KMS-11 (cell line): ENCODE data around the gene SMG7.

Experiments used
- H2AFZ ChIP-seq: fragments of 200-600 bp; sonication (generic); 2 replicates; pipeline ENCODE4 v1.6.1; 2016; ENCODE audit warnings: antibody characterized with exemption, mixed run types, low read depth
- H3K27ac ChIP-seq: fragments of 200-600 bp; sonication (generic); 2 replicates; pipeline ENCODE4 v1.6.1; 2016; ENCODE audit warnings: mild to moderate bottlenecking, mixed run types
- H3K27me3 ChIP-seq: fragments of 200-600 bp; sonication (generic); 2 replicates; pipeline ENCODE4 v1.6.1; 2017; ENCODE audit warnings: mild to moderate bottlenecking, low read depth, mixed run types, moderate library complexity; ENCODE audit not compliant: insufficient read depth
- H3K36me3 ChIP-seq: fragments of 200-600 bp; sonication (generic); 2 replicates; pipeline ENCODE4 v1.6.1; 2017; ENCODE audit warnings: mild to moderate bottlenecking, mixed run types; ENCODE audit not compliant: insufficient read depth
- H3K4me1 ChIP-seq: fragments of 200-600 bp; sonication (generic); 2 replicates; pipeline ENCODE4 v1.6.1; 2016; ENCODE audit warnings: mild to moderate bottlenecking, low read depth, mixed run types; ENCODE audit not compliant: poor library complexity, severe bottlenecking
- H3K4me2 ChIP-seq: fragments of 200-600 bp; sonication (generic); 2 replicates; pipeline ENCODE4 v1.7.0; 2016; ENCODE audit warnings: mild to moderate bottlenecking, mixed run types
- H3K4me3 ChIP-seq: fragments of 200-600 bp; sonication (generic); IDR thresholded peaks from 2 replicates; pipeline ENCODE4 v1.6.1; 2017; ENCODE audit warnings: low read depth, low read length, mixed read lengths; ENCODE audit not compliant: insufficient read depth
- H3K79me2 ChIP-seq: fragments of 200-600 bp; sonication (generic); 2 replicates; pipeline ENCODE4 v1.6.1; 2016; ENCODE audit warnings: low read depth, mixed run types; ENCODE audit not compliant: insufficient read depth
- H3K9ac ChIP-seq: fragments of 200-600 bp; sonication (generic); 2 replicates; pipeline ENCODE4 v1.6.1; 2016; ENCODE audit warnings: mild to moderate bottlenecking, mixed run types
- H4K20me1 ChIP-seq: fragments of 200-600 bp; sonication (generic); 2 replicates; pipeline ENCODE4 v1.6.1; 2016; ENCODE audit warnings: mild to moderate bottlenecking, mixed run types; ENCODE audit not compliant: insufficient read depth
- TF ChIP-seq, protein P1 (sequence below): fragments of 200-600 bp; sonication (generic); conservative IDR thresholded peaks from 2 replicates; pipeline ENCODE4 v1.6.1; 2017; ENCODE audit warnings: low read depth, mild to moderate bottlenecking, antibody characterized with exemption, low read length, moderate library complexity, mixed read lengths

SMG7 gene

DNA sequence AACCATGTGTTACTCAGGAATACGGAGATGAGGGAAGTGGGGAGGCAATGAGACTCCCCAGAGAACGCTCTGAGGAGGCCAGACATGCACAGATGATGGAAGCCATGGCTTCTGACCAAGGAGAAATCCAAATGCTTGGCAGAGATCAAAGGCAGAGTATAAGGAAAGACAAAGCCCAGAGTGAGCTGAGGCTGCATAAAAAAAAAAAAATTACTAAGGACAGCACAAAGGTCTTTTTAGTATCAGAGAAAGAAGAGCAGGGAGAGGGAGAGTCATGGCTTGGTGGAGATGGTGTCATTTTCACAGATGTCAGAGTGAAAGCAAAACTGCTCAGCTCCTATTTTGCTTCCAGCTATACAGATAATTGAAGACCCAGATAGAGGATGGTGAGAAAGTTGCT, 126.1 kb downstream of the SMG7 start:
- Histone ChIP-seq H4K20me1 (no peaks in the 10 kb centered on the region), H3K4me1 (peaks cover 9% of the 10 kb centered on the region), H2AFZ (peak overlapping the region; percentile 4; the same call in 1 of the 2 replicates), H3K4me3 (no peak overlapping the region), H3K36me3 (no peaks in the 10 kb centered on the region), H3K27ac (no peak overlapping the region), H3K4me2 (no peak overlapping the region), H3K27me3 (no peaks in the 10 kb centered on the region), H3K9ac (no peak overlapping the region), H3K79me2 (no peaks in the 10 kb centered on the region)
- TF ChIP-seq, protein P1, sequence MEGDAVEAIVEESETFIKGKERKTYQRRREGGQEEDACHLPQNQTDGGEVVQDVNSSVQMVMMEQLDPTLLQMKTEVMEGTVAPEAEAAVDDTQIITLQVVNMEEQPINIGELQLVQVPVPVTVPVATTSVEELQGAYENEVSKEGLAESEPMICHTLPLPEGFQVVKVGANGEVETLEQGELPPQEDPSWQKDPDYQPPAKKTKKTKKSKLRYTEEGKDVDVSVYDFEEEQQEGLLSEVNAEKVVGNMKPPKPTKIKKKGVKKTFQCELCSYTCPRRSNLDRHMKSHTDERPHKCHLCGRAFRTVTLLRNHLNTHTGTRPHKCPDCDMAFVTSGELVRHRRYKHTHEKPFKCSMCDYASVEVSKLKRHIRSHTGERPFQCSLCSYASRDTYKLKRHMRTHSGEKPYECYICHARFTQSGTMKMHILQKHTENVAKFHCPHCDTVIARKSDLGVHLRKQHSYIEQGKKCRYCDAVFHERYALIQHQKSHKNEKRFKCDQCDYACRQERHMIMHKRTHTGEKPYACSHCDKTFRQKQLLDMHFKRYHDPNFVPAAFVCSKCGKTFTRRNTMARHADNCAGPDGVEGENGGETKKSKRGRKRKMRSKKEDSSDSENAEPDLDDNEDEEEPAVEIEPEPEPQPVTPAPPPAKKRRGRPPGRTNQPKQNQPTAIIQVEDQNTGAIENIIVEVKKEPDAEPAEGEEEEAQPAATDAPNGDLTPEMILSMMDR, result no peak

DNA sequence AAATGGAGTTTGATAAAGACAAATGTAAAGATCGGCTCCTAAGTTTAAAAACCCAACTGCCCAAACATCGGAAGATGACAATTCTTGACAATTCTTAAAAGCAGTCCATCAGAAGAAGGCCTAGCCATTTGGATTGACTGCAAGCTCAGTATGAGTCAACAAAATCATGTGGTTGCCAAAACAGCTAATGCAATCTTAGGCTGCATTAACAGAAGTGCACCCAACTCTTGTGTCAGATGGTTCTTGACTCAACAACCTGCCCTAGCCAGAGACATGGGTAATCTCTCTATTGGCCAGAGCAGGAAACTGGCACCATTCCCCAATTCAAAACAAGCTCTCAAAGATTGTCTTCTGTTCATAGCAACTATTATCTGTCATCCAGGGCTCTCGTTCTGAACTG, 127.8 kb downstream of the SMG7 start:
- H3K36me3 ChIP-seq, result no peaks in the 10 kb centered on the region
- TF ChIP-seq, protein P1, result no peak
- H4K20me1 ChIP-seq, result no peaks in the 10 kb centered on the region
- no peak overlapping the region for H3K27ac ChIP-seq
- no peak overlapping the region for H3K9ac ChIP-seq
- no peak overlapping the region for H3K4me2 ChIP-seq
- no peaks in the 10 kb centered on the region for H3K79me2 ChIP-seq
- H3K27me3 ChIP-seq, result no peaks in the 10 kb centered on the region
- no peak overlapping the region for H2AFZ ChIP-seq
- no peak overlapping the region for H3K4me3 ChIP-seq
- H3K4me1 ChIP-seq, result peaks cover 9% of the 10 kb centered on the region

DNA sequence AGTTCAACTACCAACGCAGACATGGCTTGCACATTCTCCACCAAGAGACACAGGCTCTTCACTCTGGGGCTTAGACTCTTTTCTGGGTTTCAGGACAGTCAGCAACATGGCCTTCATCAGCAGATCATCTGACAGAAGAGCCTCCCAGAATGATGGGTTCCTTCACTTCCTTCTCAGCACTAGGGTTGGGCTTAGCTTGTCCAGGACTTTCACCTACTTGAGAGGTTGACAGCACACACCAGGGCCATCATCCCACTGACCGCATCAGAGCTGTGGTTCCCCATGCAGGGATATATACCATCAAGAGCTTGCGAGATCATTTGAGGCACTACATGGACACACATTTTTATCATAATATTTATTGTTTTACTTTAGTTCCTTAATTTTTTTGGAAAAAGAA, 128.3 kb downstream of the SMG7 start:
- H2AFZ ChIP-seq, result no peak overlapping the region
- no peak overlapping the region for H3K27ac ChIP-seq
- H3K9ac ChIP-seq, result no peak overlapping the region

DNA sequence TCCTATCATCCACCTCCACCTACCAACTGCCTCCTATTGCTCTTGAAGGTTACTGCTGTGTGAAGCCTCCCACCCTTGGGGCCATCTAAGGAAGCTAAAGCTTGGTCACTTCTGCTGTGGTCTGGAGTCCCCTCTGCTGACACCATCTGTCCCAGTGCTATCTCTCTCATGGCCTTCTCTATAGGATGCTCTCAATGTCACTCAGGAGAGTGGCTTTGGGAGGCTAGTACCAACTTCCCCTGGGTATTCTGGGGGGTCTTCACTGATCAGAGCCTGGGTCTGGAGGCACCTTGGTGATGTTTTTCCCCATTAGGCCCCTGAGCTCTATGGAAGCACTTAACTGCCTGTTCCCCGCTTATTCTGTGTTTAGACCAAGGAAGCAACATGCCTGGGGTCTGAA, 130.2 kb downstream of the SMG7 start:
- H3K4me1 ChIP-seq, result peaks cover 9% of the 10 kb centered on the region
- no peak overlapping the region for H3K4me3 ChIP-seq
- H3K27ac ChIP-seq, result no peak overlapping the region
- TF ChIP-seq, protein P1, result no peak
- H4K20me1 ChIP-seq, result no peaks in the 10 kb centered on the region
- H3K36me3 ChIP-seq, result no peaks in the 10 kb centered on the region
- no peak overlapping the region for H3K9ac ChIP-seq
- H3K27me3 ChIP-seq, result no peaks in the 10 kb centered on the region
- H3K4me2 ChIP-seq, result no peak overlapping the region
- no peaks in the 10 kb centered on the region for H3K79me2 ChIP-seq
- no peak overlapping the region for H2AFZ ChIP-seq

More for the DNA sequence above, 128.3 kb downstream of the SMG7 start:
- no peak overlapping the region for H3K4me3 ChIP-seq
- H3K4me1 ChIP-seq, result peaks cover 9% of the 10 kb centered on the region
- H3K4me2 ChIP-seq, result no peak overlapping the region
- no peaks in the 10 kb centered on the region for H3K79me2 ChIP-seq
- H3K36me3 ChIP-seq, result no peaks in the 10 kb centered on the region
- no peaks in the 10 kb centered on the region for H3K27me3 ChIP-seq
- TF ChIP-seq, protein P1, result no peak
- no peaks in the 10 kb centered on the region for H4K20me1 ChIP-seq
